Hepatocyte (in vitro differentiated cells): ENCODE results near the gene DDX20. TPM values are rescaled to one million over a fixed set of nuclear protein-coding genes. Genes with fewer than 3 reads are reported as not detected.
A peak's percentile ranks its signal among the peaks of the same experiment; 100 is the strongest.

ENCODE experiments used
- DNase-seq: peaks from one replicate; pipeline ENCODE4 v3.0.0-alpha.2; 2016; ENCODE audit warnings: low spot score
- H2AFZ ChIP-seq: fragments of 200-600 bp; sonication (generic); 2 replicates; pipeline ENCODE4 v1.6.0; 2016; ENCODE audit warnings: antibody characterized with exemption, mild to moderate bottlenecking
- H3K27ac ChIP-seq: fragments of 200-600 bp; sonication (generic); 2 replicates; pipeline ENCODE4 v1.5.1; 2016; ENCODE audit warnings: mild to moderate bottlenecking
- H3K27me3 ChIP-seq: fragments of 200-600 bp; sonication (generic); 2 replicates; pipeline ENCODE4 v1.6.1; 2016
- H3K36me3 ChIP-seq: fragments of 200-600 bp; sonication (generic); replicated peaks from 2 replicates; pipeline ENCODE4 v1.5.1; 2016; ENCODE audit warnings: low read depth; ENCODE audit not compliant: insufficient read depth
- H3K4me1 ChIP-seq: fragments of 200-600 bp; sonication (generic); 2 replicates; pipeline ENCODE4 v1.5.1; 2016; ENCODE audit warnings: mild to moderate bottlenecking, moderate library complexity; ENCODE audit not compliant: insufficient read depth
- H3K4me2 ChIP-seq: fragments of 200-600 bp; sonication (generic); 2 replicates; pipeline ENCODE4 v1.6.0; 2016
- H3K4me3 ChIP-seq: fragments of 200-600 bp; sonication (generic); 2 replicates; pipeline ENCODE4 v1.5.1; 2016; ENCODE audit warnings: mild to moderate bottlenecking
- H3K79me2 ChIP-seq: fragments of 200-600 bp; sonication (generic); 2 replicates; pipeline ENCODE4 v1.6.0; 2017; ENCODE audit warnings: mild to moderate bottlenecking
- H3K9me2 ChIP-seq: fragments of 200-600 bp; sonication (generic); replicated peaks from 2 replicates; pipeline ENCODE4 v1.6.0; 2017; ENCODE audit warnings: mild to moderate bottlenecking; ENCODE audit not compliant: insufficient read depth
- H3K9me3 ChIP-seq: fragments of 200-600 bp; sonication (generic); 2 replicates; pipeline ENCODE4 v1.5.1; 2016; ENCODE audit warnings: low read depth, mild to moderate bottlenecking
- H4K20me1 ChIP-seq: fragments of 200-600 bp; sonication (generic); 2 replicates; pipeline ENCODE4 v1.6.0; 2016; ENCODE audit warnings: mild to moderate bottlenecking; ENCODE audit not compliant: insufficient read depth, poor library complexity, severe bottlenecking
- EZH2 ChIP-seq: fragments of 200-600 bp; sonication (generic); IDR thresholded peaks from 2 replicates; pipeline ENCODE4 v1.6.1; 2016; ENCODE audit warnings: antibody characterized with exemption, mild to moderate bottlenecking, borderline replicate concordance
- EZH2phosphoT487 ChIP-seq: fragments of 200-600 bp; sonication (generic); IDR thresholded peaks from one replicate; pipeline ENCODE4 v1.6.1; 2018; ENCODE audit warnings: antibody characterized with exemption, mild to moderate bottlenecking, low read depth, moderate library complexity; ENCODE audit not compliant: unreplicated experiment, severe bottlenecking
- WGBS: methylation state at CpG from one replicate; pipeline ENCODE4 v1.1.6; 2016; ENCODE audit warnings: low lambda C conversion rate; ENCODE audit errors: missing lambda C conversion rate; 5-methylcytosine and 5-hydroxymethylcytosine counted together
- polyA plus RNA-seq: library from polyadenylated mRNA; unstranded; fragments of >200 nt; fragmentation: Nextera tagmentation; extraction: Ambion mirVana; gene quantifications from 2 replicates; pipeline ENCODE4 v1.2.1, GENCODE V29; 2016
- total RNA-seq: library from RNA; depleted of rRNA; stranded (reverse); fragments of >200 nt; gene quantifications from 2 replicates; pipeline ENCODE4 v1.2.3, GENCODE V29; 2014
- TF ChIP-seq, protein P1 (sequence below): fragments of 200-600 bp; sonication (generic); IDR thresholded peaks from 2 replicates; pipeline ENCODE4 v1.5.1; 2016; ENCODE audit warnings: antibody characterized with exemption, mild to moderate bottlenecking; ENCODE audit not compliant: poor library complexity

Gene DDX20
- total and polyA plus RNA-seq, 2 experiments from 2014 or later, result 6.7 to 19.4 TPM

DNA sequence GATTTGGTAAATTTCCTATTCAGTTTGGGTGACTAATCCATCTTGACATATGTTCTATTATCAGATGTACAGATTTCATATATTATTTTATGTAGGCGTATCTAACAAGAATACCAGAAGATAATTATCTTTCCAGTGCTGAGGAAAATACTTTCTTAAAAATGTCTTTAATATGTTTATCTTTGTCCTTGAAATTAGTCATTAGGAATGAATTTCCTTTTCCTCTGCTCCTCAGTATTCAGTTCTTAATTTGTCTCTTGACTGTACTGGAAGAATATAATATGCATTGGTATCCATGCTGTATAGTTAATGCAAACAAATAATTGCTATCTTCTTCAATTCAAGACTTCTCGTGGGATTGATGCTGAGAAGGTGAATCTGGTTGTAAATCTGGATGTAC lies 6.6 kb downstream of the DDX20 start:
- Histone ChIP-seq H4K20me1 (no peaks in the 10 kb centered on the region), H3K9me2 (no peaks in the 10 kb centered on the region), H3K4me1 (peaks cover 2% of the 10 kb centered on the region), H3K27ac (no peak overlapping the region), H3K9me3 (no peaks in the 10 kb centered on the region), H3K4me3 (no peak overlapping the region), H3K27me3 (no peaks in the 10 kb centered on the region), H2AFZ (no peak overlapping the region), H3K4me2 (no peak overlapping the region), H3K79me2 (peaks cover 24% of the 10 kb centered on the region), H3K36me3 (no peaks in the 10 kb centered on the region)
- DNase-seq, result no peak
- TF ChIP-seq, protein P1, sequence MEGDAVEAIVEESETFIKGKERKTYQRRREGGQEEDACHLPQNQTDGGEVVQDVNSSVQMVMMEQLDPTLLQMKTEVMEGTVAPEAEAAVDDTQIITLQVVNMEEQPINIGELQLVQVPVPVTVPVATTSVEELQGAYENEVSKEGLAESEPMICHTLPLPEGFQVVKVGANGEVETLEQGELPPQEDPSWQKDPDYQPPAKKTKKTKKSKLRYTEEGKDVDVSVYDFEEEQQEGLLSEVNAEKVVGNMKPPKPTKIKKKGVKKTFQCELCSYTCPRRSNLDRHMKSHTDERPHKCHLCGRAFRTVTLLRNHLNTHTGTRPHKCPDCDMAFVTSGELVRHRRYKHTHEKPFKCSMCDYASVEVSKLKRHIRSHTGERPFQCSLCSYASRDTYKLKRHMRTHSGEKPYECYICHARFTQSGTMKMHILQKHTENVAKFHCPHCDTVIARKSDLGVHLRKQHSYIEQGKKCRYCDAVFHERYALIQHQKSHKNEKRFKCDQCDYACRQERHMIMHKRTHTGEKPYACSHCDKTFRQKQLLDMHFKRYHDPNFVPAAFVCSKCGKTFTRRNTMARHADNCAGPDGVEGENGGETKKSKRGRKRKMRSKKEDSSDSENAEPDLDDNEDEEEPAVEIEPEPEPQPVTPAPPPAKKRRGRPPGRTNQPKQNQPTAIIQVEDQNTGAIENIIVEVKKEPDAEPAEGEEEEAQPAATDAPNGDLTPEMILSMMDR, result no peak
- TF ChIP-seq EZH2 (no peak), EZH2phosphoT487 (no peak)
- WGBS, result 91% methylated on average over 2 of the region's 2 CpGs

DNA sequence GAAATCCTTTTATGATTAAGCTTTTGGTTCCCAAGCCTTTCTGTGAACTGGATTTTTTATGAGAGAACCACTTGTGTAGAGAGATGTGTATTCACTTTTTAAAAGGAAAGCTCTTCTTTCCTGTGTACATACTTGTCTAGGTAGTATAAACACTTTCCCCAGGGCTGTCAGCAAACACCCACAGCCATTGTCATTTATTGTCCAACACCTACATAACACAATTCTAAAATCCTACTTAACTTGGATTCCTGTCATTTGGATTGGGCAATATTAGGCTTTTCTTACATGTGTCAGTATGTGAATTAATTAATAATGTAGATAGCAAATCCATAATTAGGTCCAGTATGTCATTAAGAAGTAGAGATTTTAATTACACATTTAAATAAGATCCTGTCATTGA lies 12.3 kb downstream of the DDX20 start:
- no peaks in the 10 kb centered on the region for H3K9me2 ChIP-seq
- no peaks in the 10 kb centered on the region for H3K27me3 ChIP-seq
- H4K20me1 ChIP-seq, result no peaks in the 10 kb centered on the region
- no peaks in the 10 kb centered on the region for H3K4me1 ChIP-seq
- no peaks in the 10 kb centered on the region for H3K79me2 ChIP-seq
- H3K4me2 ChIP-seq, result no peak overlapping the region
- H3K27ac ChIP-seq, result no peak overlapping the region
- no peaks in the 10 kb centered on the region for H3K9me3 ChIP-seq
- H3K4me3 ChIP-seq, result no peak overlapping the region
- H3K36me3 ChIP-seq, result no peaks in the 10 kb centered on the region
- no peak for DNase-seq
- TF ChIP-seq EZH2 (no peak), EZH2phosphoT487 (no peak)
- TF ChIP-seq, protein P1, result no peak
- H2AFZ ChIP-seq, result no peak overlapping the region

DNA sequence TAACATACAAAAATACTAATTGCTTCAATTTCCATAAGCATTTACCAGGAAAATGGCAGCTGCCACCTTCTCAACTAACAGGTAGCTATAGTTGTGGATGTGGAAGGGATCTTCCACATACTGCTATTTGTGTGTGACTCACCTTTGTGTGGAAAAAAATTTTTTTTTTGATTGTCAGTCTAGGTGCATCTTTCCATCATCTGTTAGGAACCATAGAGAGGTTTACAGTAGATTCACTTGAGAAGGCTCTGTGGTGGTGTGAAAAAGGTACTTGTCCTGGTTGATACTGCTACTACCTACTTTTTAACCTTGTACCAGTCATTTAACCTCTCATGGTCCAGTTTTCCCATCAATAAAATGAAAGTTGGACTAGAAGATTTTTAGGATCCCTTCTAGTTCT lies 12.9 kb downstream of the DDX20 start:
- Histone ChIP-seq H3K27ac (no peak overlapping the region), H3K27me3 (no peaks in the 10 kb centered on the region), H3K4me2 (no peak overlapping the region), H2AFZ (no peak overlapping the region), H3K4me3 (no peak overlapping the region), H4K20me1 (no peaks in the 10 kb centered on the region), H3K79me2 (no peaks in the 10 kb centered on the region), H3K4me1 (no peaks in the 10 kb centered on the region), H3K9me3 (no peaks in the 10 kb centered on the region), H3K9me2 (no peaks in the 10 kb centered on the region), H3K36me3 (no peaks in the 10 kb centered on the region)
- TF ChIP-seq, protein P1, result no peak
- no peak for TF ChIP-seq EZH2
- TF ChIP-seq EZH2phosphoT487, result no peak
- DNase-seq, result no peak

DNA sequence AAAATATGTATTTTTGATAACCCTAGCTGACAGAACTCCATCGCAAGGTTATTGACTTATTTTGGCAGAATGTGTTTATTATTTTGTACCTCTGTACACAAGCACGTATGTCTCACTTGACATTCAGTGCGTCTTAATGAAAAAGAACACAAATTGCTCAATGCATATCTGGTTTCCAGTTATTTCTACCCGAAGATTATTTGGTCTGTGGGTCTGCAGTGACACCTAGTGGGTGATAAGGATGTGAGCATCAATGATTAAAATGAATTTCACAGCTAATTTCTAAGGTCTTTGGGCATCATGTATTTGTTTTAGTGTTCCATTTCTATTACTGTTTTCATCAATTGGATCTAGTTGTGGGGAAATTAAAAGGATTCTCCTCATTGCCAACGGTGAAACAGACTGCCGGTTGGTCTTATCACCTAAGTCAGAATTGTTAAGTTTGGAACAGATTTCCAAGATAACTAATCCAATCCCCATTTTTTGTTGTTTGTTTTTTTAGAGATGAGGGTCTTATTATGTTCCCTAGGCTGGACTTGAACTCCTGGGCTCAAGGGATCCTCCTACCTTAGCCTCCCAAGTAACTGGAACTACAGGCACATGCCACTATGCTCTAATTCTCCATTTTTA lies 13.9 kb downstream of the DDX20 start:
- H3K9me3 ChIP-seq, result no peaks in the 10 kb centered on the region

More for the DNA sequence above, 13.9 kb downstream of the DDX20 start:
- Histone ChIP-seq H3K27ac (no peak overlapping the region), H3K4me3 (no peak overlapping the region), H3K36me3 (no peaks in the 10 kb centered on the region), H3K9me2 (no peaks in the 10 kb centered on the region), H4K20me1 (no peaks in the 10 kb centered on the region), H3K27me3 (no peaks in the 10 kb centered on the region), H2AFZ (no peak overlapping the region), H3K4me2 (no peak overlapping the region), H3K4me1 (no peaks in the 10 kb centered on the region), H3K79me2 (no peaks in the 10 kb centered on the region)
- WGBS, result 44% methylated on average over 6 of the region's 6 CpGs
- DNase-seq, result peak; percentile 74
- TF ChIP-seq EZH2phosphoT487, result no peak
- TF ChIP-seq, protein P1, result peak; percentile 82
